Measurements from ENCODE around the gene ADCY7.

DNA sequence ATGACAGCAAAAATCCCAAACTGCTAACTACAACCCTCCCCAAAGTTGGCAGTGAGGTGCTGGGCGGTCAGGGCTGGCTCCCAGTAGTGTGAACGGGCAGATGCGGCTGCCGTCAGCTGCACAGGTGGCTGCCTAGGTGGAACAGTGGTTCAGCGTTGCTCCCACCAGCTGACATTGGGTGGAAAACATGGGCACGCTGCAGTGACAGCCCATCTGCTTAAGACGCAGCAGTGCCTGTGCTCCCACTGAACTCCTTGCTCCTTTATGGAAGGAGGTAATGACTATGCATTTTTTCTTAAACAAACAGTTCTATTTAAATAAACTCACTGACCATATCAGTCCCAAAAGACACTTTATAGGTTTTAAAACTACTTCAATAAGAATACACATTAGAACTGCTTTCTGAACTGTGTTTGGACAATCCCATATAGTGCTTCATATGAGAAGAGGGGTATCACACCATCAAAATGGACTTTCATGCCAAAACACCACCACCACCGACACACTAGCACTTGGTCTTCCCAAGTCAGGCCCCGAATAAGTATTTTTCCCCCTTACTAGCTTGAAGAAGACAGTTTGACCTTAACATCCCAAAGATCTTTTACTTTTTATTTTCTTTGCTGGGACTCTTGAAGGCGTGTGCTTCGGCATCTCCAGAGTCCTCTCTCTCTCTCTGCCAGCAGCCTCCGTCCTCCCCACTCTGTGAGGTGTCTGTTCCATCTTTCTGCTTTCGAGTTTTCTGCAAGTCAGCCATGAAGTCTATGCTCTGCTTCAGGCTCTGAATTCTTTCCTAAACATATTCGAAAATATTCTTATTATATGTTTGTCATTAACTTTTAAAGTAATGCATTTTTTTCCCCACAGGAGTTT, 68.0 kb downstream of the ADCY7 start:
- TF ChIP-seq CTCF (IDR thresholded peaks at IDR 0.05) (no peak), EP300 (IDR thresholded peaks at IDR 0.05) (no peak)

Measured in gastroesophageal sphincter (tissue), 3 donors.